Hepatocyte (in vitro differentiated cells): ENCODE results near the gene C1orf198. TPM values are rescaled to one million over a fixed set of nuclear protein-coding genes. Genes with fewer than 3 reads are reported as not detected.

Experiments used
- DNase-seq: peaks from one replicate; pipeline ENCODE4 v3.0.0-alpha.2; 2016; ENCODE audit warnings: low spot score
- H2AFZ ChIP-seq: fragments of 200-600 bp; sonication (generic); 2 replicates; pipeline ENCODE4 v1.6.0; 2016; ENCODE audit warnings: antibody characterized with exemption, mild to moderate bottlenecking
- H3K27ac ChIP-seq: fragments of 200-600 bp; sonication (generic); 2 replicates; pipeline ENCODE4 v1.5.1; 2016; ENCODE audit warnings: mild to moderate bottlenecking
- H3K27me3 ChIP-seq: fragments of 200-600 bp; sonication (generic); 2 replicates; pipeline ENCODE4 v1.6.1; 2016
- H3K36me3 ChIP-seq: fragments of 200-600 bp; sonication (generic); replicated peaks from 2 replicates; pipeline ENCODE4 v1.5.1; 2016; ENCODE audit warnings: low read depth; ENCODE audit not compliant: insufficient read depth
- H3K4me1 ChIP-seq: fragments of 200-600 bp; sonication (generic); 2 replicates; pipeline ENCODE4 v1.5.1; 2016; ENCODE audit warnings: mild to moderate bottlenecking, moderate library complexity; ENCODE audit not compliant: insufficient read depth
- H3K4me2 ChIP-seq: fragments of 200-600 bp; sonication (generic); 2 replicates; pipeline ENCODE4 v1.6.0; 2016
- H3K4me3 ChIP-seq: fragments of 200-600 bp; sonication (generic); 2 replicates; pipeline ENCODE4 v1.5.1; 2016; ENCODE audit warnings: mild to moderate bottlenecking
- H3K79me2 ChIP-seq: fragments of 200-600 bp; sonication (generic); 2 replicates; pipeline ENCODE4 v1.6.0; 2017; ENCODE audit warnings: mild to moderate bottlenecking
- H3K9me2 ChIP-seq: fragments of 200-600 bp; sonication (generic); replicated peaks from 2 replicates; pipeline ENCODE4 v1.6.0; 2017; ENCODE audit warnings: mild to moderate bottlenecking; ENCODE audit not compliant: insufficient read depth
- H3K9me3 ChIP-seq: fragments of 200-600 bp; sonication (generic); 2 replicates; pipeline ENCODE4 v1.5.1; 2016; ENCODE audit warnings: low read depth, mild to moderate bottlenecking
- H4K20me1 ChIP-seq: fragments of 200-600 bp; sonication (generic); 2 replicates; pipeline ENCODE4 v1.6.0; 2016; ENCODE audit warnings: mild to moderate bottlenecking; ENCODE audit not compliant: insufficient read depth, poor library complexity, severe bottlenecking
- CTCF ChIP-seq: fragments of 200-600 bp; sonication (generic); IDR thresholded peaks from 2 replicates; pipeline ENCODE4 v1.5.1; 2016; ENCODE audit warnings: antibody characterized with exemption, mild to moderate bottlenecking; ENCODE audit not compliant: poor library complexity
- EZH2 ChIP-seq: fragments of 200-600 bp; sonication (generic); IDR thresholded peaks from 2 replicates; pipeline ENCODE4 v1.6.1; 2016; ENCODE audit warnings: antibody characterized with exemption, mild to moderate bottlenecking, borderline replicate concordance
- EZH2phosphoT487 ChIP-seq: fragments of 200-600 bp; sonication (generic); IDR thresholded peaks from one replicate; pipeline ENCODE4 v1.6.1; 2018; ENCODE audit warnings: antibody characterized with exemption, mild to moderate bottlenecking, low read depth, moderate library complexity; ENCODE audit not compliant: unreplicated experiment, severe bottlenecking
- WGBS: methylation state at CpG from one replicate; pipeline ENCODE4 v1.1.6; 2016; ENCODE audit warnings: low lambda C conversion rate; ENCODE audit errors: missing lambda C conversion rate; 5-methylcytosine and 5-hydroxymethylcytosine counted together
- polyA plus RNA-seq: library from polyadenylated mRNA; unstranded; fragments of >200 nt; fragmentation: Nextera tagmentation; extraction: Ambion mirVana; gene quantifications from 2 replicates; pipeline ENCODE4 v1.2.1, GENCODE V29; 2016
- total RNA-seq: library from RNA; depleted of rRNA; stranded (reverse); fragments of >200 nt; gene quantifications from 2 replicates; pipeline ENCODE4 v1.2.3, GENCODE V29; 2014

C1orf198 gene
- total and polyA plus RNA-seq, 2 experiments from 2014 or later = 41.4 to 56.9 TPM

GRCh38 chr1:230842801-230843200 lies 25.5 kb downstream of the C1orf198 start:
- H3K4me1 ChIP-seq = no peaks in the 10 kb centered on the region
- no peak for TF ChIP-seq CTCF
- TF ChIP-seq EZH2phosphoT487 = no peak
- no peak for TF ChIP-seq EZH2
- no peak overlapping the region for H3K4me2 ChIP-seq
- WGBS = 96% methylated on average over 8 of the region's 8 CpGs
- no peak overlapping the region for H2AFZ ChIP-seq
- H3K27ac ChIP-seq = no peak overlapping the region
- H3K9me3 ChIP-seq = no peaks in the 10 kb centered on the region
- DNase-seq = no peak
- H3K79me2 ChIP-seq = peaks cover 10% of the 10 kb centered on the region
- no peaks in the 10 kb centered on the region for H3K27me3 ChIP-seq
- H4K20me1 ChIP-seq = no peaks in the 10 kb centered on the region
- no peaks in the 10 kb centered on the region for H3K36me3 ChIP-seq
- no peaks in the 10 kb centered on the region for H3K9me2 ChIP-seq
- H3K4me3 ChIP-seq = no peak overlapping the region

DNA sequence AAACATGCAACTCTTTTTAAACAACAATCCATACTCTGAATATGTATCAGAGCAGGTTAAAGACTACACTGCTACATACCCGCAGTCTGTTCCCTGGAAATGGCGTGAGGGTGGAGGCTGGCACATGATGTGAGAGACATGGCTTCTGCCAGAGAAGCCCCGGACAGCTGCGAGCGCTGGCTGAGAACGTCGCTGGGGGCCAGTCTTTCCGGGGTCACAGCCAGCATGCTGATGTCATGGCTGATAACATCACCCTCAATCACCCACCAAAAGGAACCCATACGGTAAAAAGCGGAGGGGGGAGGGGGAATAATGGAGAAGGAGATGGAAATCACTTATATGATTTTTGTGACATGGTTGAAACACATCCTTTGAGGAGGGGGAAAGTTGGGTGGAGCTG lies 29.1 kb downstream of the C1orf198 start:
- Histone ChIP-seq H3K4me2 (no peak overlapping the region), H3K9me3 (no peaks in the 10 kb centered on the region), H3K4me1 (no peaks in the 10 kb centered on the region), H4K20me1 (no peaks in the 10 kb centered on the region), H3K79me2 (no peaks in the 10 kb centered on the region), H3K9me2 (no peaks in the 10 kb centered on the region), H3K36me3 (no peaks in the 10 kb centered on the region), H3K27me3 (no peaks in the 10 kb centered on the region), H3K4me3 (no peak overlapping the region), H2AFZ (no peak overlapping the region), H3K27ac (no peak overlapping the region)
- TF ChIP-seq EZH2phosphoT487 (no peak), CTCF (no peak), EZH2 (no peak)
- 90% methylated on average over 10 of the region's 10 CpGs for WGBS
- no peak for DNase-seq

- DNase-seq = no peak
- WGBS = 91% methylated on average over 5 of the region's 5 CpGs
- Histone ChIP-seq H2AFZ (no peak overlapping the region), H3K27ac (no peak overlapping the region), H3K4me1 (no peaks in the 10 kb centered on the region), H3K27me3 (no peaks in the 10 kb centered on the region), H3K79me2 (no peaks in the 10 kb centered on the region), H3K9me3 (no peaks in the 10 kb centered on the region), H3K9me2 (no peaks in the 10 kb centered on the region), H3K36me3 (no peaks in the 10 kb centered on the region), H4K20me1 (no peaks in the 10 kb centered on the region), H3K4me2 (no peak overlapping the region), H3K4me3 (no peak overlapping the region)
- TF ChIP-seq EZH2phosphoT487 = no peak
- no peak for TF ChIP-seq EZH2
Measured at GRCh38 chr1:230836793-230837192, 31.5 kb downstream of the C1orf198 start.

- no peaks in the 10 kb centered on the region for H3K79me2 ChIP-seq
- WGBS = 94% methylated on average over 5 of the region's 5 CpGs
- no peak overlapping the region for H2AFZ ChIP-seq
- TF ChIP-seq EZH2phosphoT487 (no peak), EZH2 (no peak), CTCF (no peak)
- H3K9me2 ChIP-seq = no peaks in the 10 kb centered on the region
- no peaks in the 10 kb centered on the region for H3K27me3 ChIP-seq
- no peaks in the 10 kb centered on the region for H4K20me1 ChIP-seq
- no peak for DNase-seq
- H3K9me3 ChIP-seq = no peaks in the 10 kb centered on the region
- H3K4me3 ChIP-seq = no peak overlapping the region
- no peaks in the 10 kb centered on the region for H3K4me1 ChIP-seq
- no peaks in the 10 kb centered on the region for H3K36me3 ChIP-seq
- no peak overlapping the region for H3K27ac ChIP-seq
- no peak overlapping the region for H3K4me2 ChIP-seq
Measured at GRCh38 chr1:230836347-230836746, 32.0 kb downstream of the C1orf198 start.
